GM11168 (cell line): ENCODE results near the gene FRAS1.
"Not testable (repeated sequence)": the region's sequence is repeated elsewhere in the genome, so short reads cannot be mapped to it uniquely, and the experiment has no call there.

Experiments used
- in situ Hi-C: fragments of 300-500 bp; cut with MboI; formaldehyde crosslinking; loops from one replicate; pipeline ENCODE4 v1.12.0; 2022; ENCODE audit warnings: low sequenced_read_pairs; ENCODE audit not compliant: unreplicated experiment

The FRAS1 gene

GRCh38 chr4:78312989-78313753 lies 256.0 kb downstream of the FRAS1 start:
- in situ Hi-C loops = no loop called here

DNA sequence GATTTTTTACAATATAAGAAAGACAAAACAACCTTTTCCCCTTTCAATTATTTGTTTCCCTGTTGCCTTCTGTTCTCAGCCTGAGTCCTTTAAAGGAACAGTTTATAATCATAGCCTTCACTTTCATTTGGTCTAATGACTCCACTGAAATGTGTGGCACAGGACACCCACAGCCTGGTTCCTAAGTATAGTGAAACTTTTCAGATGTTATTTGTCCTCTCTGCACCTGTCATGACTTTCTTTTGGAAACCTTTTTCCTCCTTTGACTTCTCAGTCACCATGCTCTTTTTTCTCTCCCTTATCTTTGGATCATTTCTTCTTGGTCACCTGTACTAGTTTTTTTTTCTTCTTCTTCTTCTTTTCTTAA lies 256.6 kb downstream of the FRAS1 start:
- in situ Hi-C loops = no loop called here

DNA sequence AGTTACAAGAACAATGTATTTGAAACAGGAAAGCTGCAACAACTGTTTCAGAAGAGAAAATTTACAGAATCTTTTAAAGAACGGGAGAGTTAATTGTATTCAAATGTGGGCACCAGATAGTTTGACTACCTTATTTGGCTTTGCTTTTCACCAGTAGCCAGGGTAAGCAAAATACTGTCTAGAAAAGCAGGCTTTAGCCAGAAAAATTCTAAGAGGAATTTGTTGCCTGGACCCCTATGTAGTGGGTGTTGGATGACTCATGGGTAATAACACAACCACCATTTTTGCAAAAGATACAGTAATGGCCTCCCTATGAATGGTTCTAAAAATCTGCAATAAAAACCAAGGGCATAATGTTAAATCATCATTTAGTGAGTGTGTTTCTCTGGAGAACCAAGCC lies 261.0 kb downstream of the FRAS1 start:
- in situ Hi-C loops = no loop called here

DNA sequence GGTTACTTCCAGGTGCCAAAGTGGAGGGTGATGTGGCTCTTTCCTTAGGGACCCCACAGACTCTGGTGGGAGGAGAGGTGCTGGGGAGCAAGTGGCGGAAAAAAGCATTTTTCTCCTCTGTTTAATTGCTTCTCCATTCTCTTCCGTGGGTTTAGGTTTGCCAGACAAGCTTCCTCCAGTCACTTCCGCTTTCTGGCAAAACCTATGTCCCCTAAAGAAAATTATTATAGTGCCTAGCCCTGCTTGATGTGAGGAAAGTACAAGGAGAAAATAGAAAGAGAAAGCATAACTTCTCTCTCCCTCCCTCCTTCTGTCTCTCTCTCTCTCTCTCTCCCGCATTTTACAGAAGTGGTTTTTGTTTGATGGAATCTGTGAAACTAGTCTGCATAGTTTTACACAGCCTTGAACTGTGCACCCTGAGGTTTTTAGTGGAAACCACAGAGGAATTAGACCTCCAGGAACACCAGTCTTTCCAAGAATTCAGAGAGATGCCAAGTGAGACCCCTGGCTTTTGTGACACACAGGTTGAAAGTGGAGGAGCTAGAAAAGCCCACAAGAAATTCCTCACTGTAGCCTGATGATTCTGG lies 263.3 kb downstream of the FRAS1 start:
- in situ Hi-C loops = no loop called here

DNA sequence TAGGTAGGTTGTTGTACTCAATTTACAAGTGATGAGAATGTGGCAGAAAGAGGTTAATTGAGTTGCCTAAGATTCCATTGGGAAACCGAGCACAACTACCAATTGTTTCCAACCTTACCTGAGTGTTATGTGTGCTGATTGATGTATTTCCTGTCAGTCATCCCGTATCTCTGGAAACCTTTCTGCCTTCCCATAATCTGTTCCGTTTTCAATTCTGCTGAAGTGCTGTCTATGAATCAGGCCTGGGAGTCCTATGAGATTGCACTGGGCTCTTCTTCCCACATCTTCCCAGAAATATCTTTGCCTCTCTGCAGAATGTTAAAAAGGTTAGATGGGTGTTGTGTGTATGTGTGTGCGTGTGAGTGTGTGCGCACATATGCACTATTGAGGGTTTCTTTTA lies 264.9 kb downstream of the FRAS1 start:
- in situ Hi-C loops = no loop called here

DNA sequence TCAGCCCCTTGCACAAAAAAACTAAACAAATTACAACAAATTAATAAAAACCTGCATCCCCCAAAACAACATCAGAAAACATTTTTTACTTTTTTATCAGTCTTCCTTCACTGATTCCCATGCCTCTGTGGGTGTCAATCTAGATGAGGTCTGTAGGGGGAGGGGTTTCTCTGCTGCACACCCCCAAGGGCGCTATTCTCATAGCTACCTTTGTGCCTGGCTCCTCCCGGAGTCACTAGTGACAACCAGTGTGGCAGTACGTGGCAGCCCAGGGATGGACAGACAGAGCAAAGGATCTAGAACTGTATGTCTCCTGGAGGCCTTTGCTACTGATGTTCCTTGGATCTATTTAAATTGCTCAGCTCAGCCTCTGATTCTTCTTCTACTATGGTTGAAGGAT lies 266.3 kb downstream of the FRAS1 start:
- in situ Hi-C loops = no loop called here

GRCh38 chr4:78324625-78325024 lies 267.5 kb downstream of the FRAS1 start:
- in situ Hi-C loops = no loop called here

GRCh38 chr4:78325271-78326157 lies 268.4 kb downstream of the FRAS1 start:
- in situ Hi-C loops = no loop called here

DNA sequence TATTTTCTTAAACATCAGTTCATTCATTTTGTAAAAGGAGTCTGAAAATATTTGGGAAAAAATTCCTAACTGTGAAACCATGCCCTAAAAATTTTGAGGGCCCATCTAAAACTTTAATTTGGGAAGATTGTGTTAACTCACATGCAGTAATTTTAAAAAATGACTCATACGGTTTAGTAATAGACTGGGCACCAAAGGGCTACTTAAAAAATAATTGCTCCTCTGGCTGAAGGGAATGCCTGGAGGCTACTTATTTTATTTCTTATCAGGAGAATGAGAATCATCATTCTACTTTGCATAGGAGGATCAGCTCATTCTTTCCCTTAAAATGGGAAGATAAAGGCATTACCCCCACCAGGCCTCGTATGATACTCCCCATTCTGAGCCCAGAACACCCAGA lies 271.5 kb downstream of the FRAS1 start:
- in situ Hi-C loops = not testable (repeated sequence)

GRCh38 chr4:78331186-78331585 lies 274.1 kb downstream of the FRAS1 start:
- in situ Hi-C loops = no loop called here

GRCh38 chr4:78331965-78332364 lies 274.8 kb downstream of the FRAS1 start:
- in situ Hi-C loops = no loop called here

DNA sequence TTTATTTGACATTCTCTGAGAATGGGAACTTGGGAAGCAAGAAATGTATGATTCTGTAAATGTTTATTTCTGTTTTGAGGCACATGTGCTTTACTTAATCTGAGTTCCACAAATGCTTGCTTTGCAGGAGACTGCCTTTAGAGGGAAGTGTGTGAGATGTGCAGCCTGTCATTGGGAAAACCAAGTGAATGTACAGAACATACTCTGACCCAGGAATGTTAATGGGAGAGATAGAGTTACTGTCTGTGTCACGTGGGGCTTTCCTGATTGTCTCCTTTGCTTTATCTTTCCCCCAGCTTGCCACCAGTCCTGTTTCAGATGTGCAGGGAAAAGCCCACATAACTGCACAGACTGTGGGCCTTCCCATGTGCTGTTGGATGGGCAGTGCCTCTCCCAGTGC lies 275.9 kb downstream of the FRAS1 start:
- in situ Hi-C loops = no loop called here

DNA sequence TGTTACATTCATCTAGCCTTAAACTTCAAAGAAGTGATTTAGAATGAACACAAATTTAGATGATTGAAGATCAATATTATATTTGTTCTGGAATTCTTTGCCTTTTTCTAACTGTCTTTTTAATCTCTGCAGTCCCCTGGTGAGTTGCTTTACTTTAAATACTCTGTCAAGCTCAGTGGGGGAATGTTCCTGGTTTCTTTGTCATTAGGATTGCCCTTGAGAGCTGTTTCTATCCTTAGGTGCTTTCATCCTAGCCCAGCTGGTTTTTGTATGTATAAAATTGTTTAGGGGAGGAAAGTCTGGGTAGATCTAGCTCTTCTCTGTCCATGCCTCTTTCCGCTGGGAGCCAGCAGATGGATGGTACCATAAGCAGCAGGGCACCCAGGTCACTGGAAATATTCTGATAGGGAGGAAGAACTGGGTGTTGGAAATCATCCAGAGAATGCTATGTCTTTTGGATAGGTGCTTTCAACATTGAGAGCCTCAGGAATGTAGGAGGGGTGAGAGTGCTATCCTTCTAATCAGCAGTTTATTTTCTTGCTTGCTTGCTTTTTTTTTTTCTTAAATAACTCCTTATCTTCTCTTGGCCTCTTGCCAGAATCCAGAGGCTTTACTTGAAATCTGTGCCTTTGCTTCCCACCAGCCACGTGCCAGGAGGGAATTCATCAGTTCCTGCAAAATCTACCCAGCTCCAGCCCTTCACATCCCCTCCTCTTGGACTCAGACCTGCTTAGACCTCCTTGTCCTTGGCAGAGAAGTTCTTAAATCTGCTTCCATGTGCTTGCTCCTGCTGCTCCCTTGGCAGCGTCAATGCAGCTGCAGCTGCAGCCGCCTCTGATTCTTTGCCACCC lies 279.2 kb downstream of the FRAS1 start:
- in situ Hi-C loops = no loop called here

- in situ Hi-C loops = no loop called here
These were observed 280.3 kb downstream of the FRAS1 start for GRCh38 chr4:78337244-78338020.

GRCh38 chr4:78342125-78342524 lies 285.0 kb downstream of the FRAS1 start:
- in situ Hi-C loops = no loop called here

DNA sequence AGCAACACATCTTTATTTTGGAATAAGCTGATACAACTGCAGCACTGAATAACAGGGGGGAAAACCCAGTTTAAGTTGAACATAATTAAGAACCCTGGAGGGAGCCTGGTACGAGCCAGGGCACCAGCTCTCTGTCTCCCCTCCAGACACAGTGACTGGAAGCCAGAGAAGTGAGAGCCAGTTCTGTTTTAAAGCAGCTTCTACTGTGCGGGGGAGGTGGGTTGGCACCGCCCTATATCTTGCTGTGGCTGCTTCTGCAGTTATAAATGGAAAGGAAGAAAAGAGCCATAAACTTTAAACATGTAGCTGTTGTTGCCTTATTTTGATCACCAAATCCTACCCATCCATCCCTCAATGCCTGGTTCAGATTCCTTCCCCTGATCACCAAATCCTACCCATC lies 286.6 kb downstream of the FRAS1 start:
- in situ Hi-C loops = no loop called here

DNA sequence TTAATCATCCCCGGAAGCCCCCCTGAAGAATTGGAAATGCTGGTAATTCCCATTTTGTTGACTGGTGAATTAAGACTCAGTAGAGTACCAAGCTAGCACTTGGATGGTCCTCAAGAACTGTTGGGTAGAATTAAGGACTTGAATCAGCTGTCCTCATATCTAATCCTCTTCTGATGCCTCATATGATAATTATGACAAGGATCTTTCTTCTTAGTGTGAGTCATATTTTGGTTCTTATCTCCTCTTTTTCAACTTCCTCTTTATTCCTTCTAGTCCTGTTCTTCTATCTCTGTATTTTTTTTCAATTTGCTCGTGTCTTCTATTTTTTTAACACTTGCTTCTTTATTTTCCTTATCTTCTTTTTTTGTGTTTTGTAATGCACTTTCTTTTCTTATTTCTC lies 288.1 kb downstream of the FRAS1 start:
- in situ Hi-C loops = no loop called here

DNA sequence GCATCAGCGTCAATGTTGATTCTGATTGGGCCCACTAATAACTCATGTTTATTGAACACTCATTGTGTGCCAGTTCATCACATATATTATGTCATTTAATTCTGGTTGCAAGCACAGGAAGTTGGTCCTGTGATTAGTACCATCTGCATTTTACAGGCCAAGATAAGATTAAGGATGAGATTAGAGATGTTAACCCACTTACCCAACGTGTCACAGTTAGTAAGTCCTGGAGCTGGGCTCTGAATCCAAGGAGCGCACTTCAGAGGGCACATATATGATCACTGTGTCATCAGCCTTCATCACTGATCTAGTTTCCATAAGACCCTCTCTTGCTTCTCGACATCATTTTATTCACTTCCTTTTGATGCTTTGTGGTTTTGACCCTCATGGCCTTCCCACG lies 289.1 kb downstream of the FRAS1 start:
- in situ Hi-C loops = no loop called here

DNA sequence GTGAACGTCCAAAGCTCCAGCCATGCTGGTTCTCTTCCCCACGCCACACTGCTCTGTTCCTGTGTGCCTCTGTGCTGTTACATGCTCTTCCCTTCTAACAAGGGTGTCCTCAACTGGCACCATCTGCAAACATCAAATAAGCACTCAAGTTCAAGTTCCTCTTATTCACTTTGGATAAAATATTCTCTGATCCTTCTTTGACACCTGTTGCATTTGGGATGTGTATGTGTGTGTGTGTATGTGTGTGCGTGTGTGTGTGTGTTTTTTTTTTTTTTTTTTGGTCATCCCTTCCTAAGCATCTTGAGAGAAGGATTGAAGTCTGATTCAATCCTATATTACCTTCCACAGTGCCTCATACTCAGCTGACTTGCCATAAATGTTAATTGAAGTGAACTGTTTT lies 290.4 kb downstream of the FRAS1 start:
- in situ Hi-C loops = no loop called here

DNA sequence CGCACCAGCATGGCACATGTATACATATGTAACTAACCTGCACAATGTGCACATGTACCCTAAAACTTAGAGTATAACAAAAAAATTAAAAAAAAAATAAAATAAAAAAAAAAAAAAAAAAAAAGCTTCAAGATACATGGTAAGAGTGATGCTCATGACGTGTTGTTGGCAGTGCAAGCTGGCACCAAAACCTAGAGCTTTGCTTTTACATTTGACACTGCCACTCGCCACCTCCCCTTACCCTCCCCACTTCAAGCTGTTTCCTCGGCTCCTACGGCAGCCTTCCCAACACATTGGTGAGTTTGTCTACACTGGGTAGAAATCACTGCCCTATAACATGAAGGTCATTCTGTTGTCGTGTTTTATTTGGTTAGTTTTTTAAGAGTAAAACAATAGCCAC lies 296.8 kb downstream of the FRAS1 start:
- in situ Hi-C loops = no loop called here
